Neutrophil (primary cell): ENCODE measurements around the gene ATP9B.

Experiments used
- H3K27ac ChIP-seq: fragments of 200-600 bp; sonication (generic); 2 replicates; pipeline ENCODE4 v1.5.1; 2016; ENCODE audit warnings: mild to moderate bottlenecking, moderate library complexity
- H3K27me3 ChIP-seq: fragments of 200-600 bp; sonication (generic); 2 replicates; pipeline ENCODE4 v1.6.0; 2016; ENCODE audit warnings: mild to moderate bottlenecking
- H3K36me3 ChIP-seq: fragments of 200-600 bp; sonication (generic); 2 replicates; pipeline ENCODE4 v1.5.1; 2017
- H3K4me1 ChIP-seq, 2 experiments: fragments of 200-600 bp in 1 of 2; sonication (generic) in 1 of 2; 1 replicate in 1 of 2; 2 replicates in 1 of 2; pipeline versions ENCODE4 v1.5.1 to v1.6.1; 2013 to 2016; ENCODE audit warnings: low read depth in 1 of 2, low read length in 1 of 2, mild to moderate bottlenecking in 1 of 2, moderate library complexity in 1 of 2; ENCODE audit not compliant: control insufficient read depth in 1 of 2, insufficient read depth in 1 of 2
- H3K4me3 ChIP-seq, 2 experiments: fragments of 200-600 bp in 1 of 2; sonication (generic) in 1 of 2; 1 replicate in 1 of 2; 2 replicates in 1 of 2; pipeline ENCODE4 v1.5.1; 2013 to 2016; ENCODE audit warnings: low read depth in 1 of 2, low read length in 1 of 2, mild to moderate bottlenecking in 1 of 2, moderate library complexity in 1 of 2
- H3K9me3 ChIP-seq: fragments of 200-600 bp; sonication (generic); 2 replicates; pipeline ENCODE4 v1.5.1; 2016
- CTCF ChIP-seq: fragments of 200-600 bp; sonication (generic); IDR thresholded peaks from 2 replicates; pipeline ENCODE4 v1.5.1; 2016; ENCODE audit warnings: antibody characterized with exemption

The ATP9B gene

GRCh38 chr18:79377187-79377891, 308.1 kb downstream of the ATP9B start:
- Histone ChIP-seq H3K4me3 (no peak overlapping the region), H3K36me3 (peaks cover 31% of the 10 kb centered on the region), H3K27me3 (no peaks in the 10 kb centered on the region), H3K27ac (no peak overlapping the region), H3K4me1 (peaks cover 3 to 5% of the 10 kb centered on the region in 2 experiments), H3K9me3 (no peaks in the 10 kb centered on the region)
- TF ChIP-seq CTCF, result no peak

GRCh38 chr18:79378536-79379250, 309.5 kb downstream of the ATP9B start:
- TF ChIP-seq CTCF, result peak; percentile 77
- peaks cover 2% of the 10 kb centered on the region for H3K27me3 ChIP-seq
- H3K36me3 ChIP-seq, result peaks cover 28% of the 10 kb centered on the region
- H3K4me1 ChIP-seq, result peaks cover 3 to 5% of the 10 kb centered on the region in 2 experiments
- no peaks in the 10 kb centered on the region for H3K9me3 ChIP-seq
- H3K4me3 ChIP-seq, result no peak overlapping the region
- H3K27ac ChIP-seq, result no peak overlapping the region

- H3K27me3 ChIP-seq, result peaks cover 5% of the 10 kb centered on the region
- no peak for TF ChIP-seq CTCF
- no peak overlapping the region for H3K27ac ChIP-seq
- no peak overlapping the region for H3K4me3 ChIP-seq
- H3K9me3 ChIP-seq, result no peaks in the 10 kb centered on the region
- H3K36me3 ChIP-seq, result peaks cover 24% of the 10 kb centered on the region
- peaks cover 3 to 5% of the 10 kb centered on the region in 2 experiments for H3K4me1 ChIP-seq
Observed at GRCh38 chr18:79379251-79379905, 310.2 kb downstream of the ATP9B start.

GRCh38 chr18:79379931-79380815, 311.0 kb downstream of the ATP9B start:
- Histone ChIP-seq H3K27ac (no peak overlapping the region), H3K4me3 (no peak overlapping the region), H3K9me3 (no peaks in the 10 kb centered on the region), H3K36me3 (peaks cover 16% of the 10 kb centered on the region), H3K4me1 (peaks cover 3 to 5% of the 10 kb centered on the region in 2 experiments), H3K27me3 (peaks cover 10% of the 10 kb centered on the region)
- no peak for TF ChIP-seq CTCF
